B cell (primary cell): ENCODE results near the gene KATNB1.

ENCODE experiments used
- CTCF ChIP-seq: fragments of 200-600 bp; IDR thresholded peaks from one replicate; pipeline ENCODE4 v1.8.0; 2022; ENCODE audit warnings: antibody characterized with exemption, mild to moderate bottlenecking
- EZH2 ChIP-seq: IDR thresholded peaks from 2 replicates; pipeline ENCODE4 v1.6.1; 2012; ENCODE audit warnings: borderline replicate concordance, low read depth, mild to moderate bottlenecking, moderate library complexity, low read length; ENCODE audit not compliant: insufficient read depth, poor library complexity, severe bottlenecking

- TF ChIP-seq CTCF (no peak), EZH2 (no peak)
Observed at GRCh38 chr16:57743886-57744641, 8.5 kb downstream of the KATNB1 start.
